NOMO-1 (cell line): ENCODE measurements around the gene SOD3.

Experiments
- DNase-seq, 2 experiments: peaks; one replicate each; lab custom pipeline; 2025; ENCODE audit not compliant: unreplicated experiment in 2 of 2; lab: John Stamatoyannopoulos, UW

SOD3 gene

DNA sequence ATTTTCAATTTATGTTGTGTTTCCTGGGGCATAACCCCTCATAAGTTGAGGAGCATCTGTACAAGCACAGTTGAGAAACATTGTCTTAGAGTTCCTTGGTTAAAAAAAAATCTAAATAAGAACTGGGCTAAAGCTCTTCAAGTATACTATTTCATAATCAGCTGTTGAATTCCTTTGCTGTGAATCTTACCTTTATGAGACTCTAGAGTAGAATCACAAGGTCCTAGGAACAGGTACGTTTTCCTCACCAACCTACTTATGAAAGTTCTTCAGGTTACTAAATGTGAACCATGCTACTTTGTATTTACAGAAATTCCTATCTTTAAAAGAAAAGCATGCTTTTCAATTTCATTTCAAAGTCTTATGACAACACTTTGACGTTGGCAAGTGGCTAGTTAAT lies 20.9 kb upstream of the SOD3 start:
- no peak for DNase-seq

- DNase-seq: peak; percentile 19 to 67
Observed at GRCh38 chr4:24775032-24775605, 20.3 kb upstream of the SOD3 start.

- DNase-seq: no peak
Observed at GRCh38 chr4:24775750-24776149, 19.6 kb upstream of the SOD3 start.

DNA sequence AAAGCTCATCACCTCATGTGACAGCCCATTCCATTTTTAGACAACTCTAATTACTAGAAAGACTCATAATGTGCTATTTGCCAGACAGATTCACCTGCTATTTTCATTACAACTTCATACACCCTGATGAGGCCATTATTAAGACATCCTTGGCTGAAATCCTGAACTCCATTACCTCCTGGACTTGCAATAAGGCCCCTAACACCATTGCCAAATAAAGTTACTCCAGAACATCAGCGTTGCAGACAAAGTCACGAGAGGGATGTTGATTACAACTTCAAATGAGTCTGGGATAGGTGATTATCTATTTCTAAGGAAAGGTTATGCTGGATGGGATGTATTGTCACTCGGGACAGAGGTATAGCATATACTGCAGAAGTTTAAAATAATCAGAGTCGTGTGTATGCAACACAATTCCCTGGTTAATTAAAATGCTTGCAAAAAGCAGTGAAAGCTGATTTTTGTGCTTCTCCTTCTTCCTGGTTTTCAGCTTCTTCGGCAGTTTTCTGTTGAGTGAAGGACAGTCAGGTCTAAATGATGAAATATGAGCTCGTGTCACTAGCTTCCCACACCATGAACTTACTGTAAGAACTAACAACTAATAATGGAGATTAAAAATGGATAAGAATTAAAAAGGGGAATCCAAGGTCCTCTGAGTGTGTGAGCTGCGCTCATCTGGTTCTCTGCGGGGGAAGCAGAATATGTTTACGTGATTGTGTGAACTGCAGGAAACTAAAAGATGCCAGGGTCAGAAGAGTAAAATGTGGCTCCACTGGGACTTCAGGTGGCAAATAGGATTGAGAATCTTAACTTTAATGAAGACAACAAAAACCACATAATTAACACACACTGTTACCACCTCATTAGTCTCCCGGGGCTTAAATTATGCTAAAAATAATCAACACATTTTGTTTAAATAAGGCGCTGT lies 17.6 kb upstream of the SOD3 start:
- DNase-seq: peak in 1 of 2 experiments; percentile 32

GRCh38 chr4:24778464-24779225 lies 16.7 kb upstream of the SOD3 start:
- peak; percentile 41 to 50 for DNase-seq

- peak; percentile 2 to 14 for DNase-seq
Observed at GRCh38 chr4:24780936-24781495, 14.4 kb upstream of the SOD3 start.

DNA sequence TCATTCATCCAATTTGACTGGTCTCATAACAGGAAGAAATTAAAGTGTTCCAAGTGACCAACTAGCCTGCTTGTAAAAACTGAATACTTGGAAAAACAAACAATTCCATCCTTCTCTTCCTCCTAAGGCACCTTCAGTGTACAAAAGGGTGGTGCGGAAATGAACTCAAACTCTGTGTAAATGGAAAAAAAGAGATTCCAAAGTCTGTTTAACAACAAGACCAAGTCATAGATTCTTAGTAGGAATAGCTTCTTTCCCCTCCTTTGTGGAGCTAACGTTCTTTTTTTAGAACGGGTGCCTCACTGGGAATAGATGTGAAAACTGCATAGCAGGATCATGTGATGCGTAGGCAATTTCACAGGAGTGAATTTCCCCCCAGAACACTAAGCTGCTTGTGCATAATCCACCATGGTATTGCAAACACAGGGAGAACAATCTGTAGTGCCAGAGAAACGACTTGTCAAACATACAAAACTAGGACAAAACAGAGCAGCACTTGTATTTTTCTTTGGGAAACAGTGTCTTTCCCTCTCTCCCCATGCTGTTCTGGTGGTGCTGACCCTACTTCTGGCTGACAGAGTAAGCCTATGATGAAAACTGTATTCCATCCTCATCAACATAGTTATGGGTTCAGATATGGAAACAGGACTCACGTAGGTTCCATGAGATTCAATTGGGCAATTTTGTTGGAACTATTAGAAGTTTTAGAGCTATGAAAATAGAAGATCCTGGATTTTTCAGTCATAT lies 13.2 kb upstream of the SOD3 start:
- no peak for DNase-seq

DNA sequence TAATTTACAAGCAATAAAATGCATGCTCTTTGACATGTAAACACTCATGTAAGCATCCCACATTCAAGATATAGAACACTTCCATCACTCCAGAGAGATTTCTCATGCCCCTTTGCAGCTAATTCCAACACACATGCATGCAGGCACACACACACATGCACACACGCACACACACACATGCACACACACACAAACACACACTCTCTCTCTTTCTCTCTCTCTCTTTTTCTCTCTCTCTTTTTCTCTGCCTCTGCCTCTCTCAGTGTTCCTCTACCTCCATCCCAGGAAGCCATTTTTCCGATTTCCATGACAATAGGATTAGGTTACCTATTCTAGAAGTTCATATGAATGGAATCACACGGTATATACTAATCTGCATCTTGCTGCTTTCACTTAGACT lies 11.9 kb upstream of the SOD3 start:
- DNase-seq: no peak

GRCh38 chr4:24791043-24791442 lies 4.3 kb upstream of the SOD3 start:
- DNase-seq: no peak

- DNase-seq: no peak
Observed at GRCh38 chr4:24792552-24792951, 2.8 kb upstream of the SOD3 start.

- DNase-seq: peak in 1 of 2 experiments; percentile 39
Observed at GRCh38 chr4:24793219-24794005, 2.0 kb upstream of the SOD3 start.

DNA sequence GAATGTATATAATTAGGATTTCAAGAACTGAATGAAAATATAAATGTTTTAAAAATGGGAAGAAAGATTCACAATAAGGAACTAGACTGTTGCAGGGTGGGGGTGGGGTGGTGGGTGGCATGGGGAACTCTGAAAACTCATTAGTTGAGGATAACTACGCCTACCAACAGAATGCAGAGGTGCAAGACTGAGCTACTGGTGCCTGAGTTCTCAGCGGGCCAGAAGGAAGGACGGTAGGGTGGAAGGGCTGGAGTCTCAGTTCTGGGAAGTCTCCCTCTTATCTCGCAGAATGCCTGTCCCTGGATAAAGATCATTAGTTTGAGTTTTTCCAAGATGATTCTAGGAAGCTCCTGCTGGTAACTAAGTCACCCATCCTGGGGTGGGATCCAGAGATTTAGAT lies 1.3 kb upstream of the SOD3 start:
- peak; percentile 39 to 59 for DNase-seq

GRCh38 chr4:24794480-24794879 lies 893 bp upstream of the SOD3 start:
- DNase-seq: no peak

DNA sequence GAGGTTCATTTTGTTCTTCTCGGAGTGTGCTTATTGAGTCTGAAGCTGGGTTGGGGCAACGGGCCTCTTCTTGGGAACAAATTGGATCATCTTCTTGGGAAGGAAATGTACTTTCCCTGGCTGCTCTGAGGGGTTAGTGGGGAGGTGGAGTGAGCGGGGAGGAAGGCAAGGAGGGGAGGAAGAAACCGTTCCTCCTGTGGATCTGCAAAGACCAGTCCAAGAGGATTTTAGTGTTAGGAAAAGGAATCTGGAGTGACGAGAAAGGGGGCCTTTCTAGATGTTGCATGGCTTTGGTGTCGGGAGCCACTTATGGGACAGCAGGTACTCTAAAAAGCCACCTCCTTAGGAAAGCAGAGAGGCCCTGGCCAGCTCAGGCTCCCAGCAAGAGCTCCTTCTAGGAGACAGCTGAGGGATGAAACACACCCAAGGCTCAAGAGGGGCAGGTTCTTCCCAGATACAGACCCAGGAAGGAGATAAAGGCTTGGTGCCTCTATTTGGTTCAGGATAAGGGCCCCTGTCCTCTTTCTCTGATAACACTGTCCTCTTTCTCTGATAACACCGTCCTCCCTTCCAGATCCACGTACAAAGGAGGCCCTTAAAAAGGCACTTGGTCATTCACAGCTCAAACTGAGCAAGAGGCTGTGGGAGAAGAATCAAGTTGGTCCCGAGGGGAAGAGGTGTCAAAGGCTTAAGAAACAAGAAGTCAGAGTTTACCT lies 451 bp downstream of the SOD3 start:
- DNase-seq: no peak

DNA sequence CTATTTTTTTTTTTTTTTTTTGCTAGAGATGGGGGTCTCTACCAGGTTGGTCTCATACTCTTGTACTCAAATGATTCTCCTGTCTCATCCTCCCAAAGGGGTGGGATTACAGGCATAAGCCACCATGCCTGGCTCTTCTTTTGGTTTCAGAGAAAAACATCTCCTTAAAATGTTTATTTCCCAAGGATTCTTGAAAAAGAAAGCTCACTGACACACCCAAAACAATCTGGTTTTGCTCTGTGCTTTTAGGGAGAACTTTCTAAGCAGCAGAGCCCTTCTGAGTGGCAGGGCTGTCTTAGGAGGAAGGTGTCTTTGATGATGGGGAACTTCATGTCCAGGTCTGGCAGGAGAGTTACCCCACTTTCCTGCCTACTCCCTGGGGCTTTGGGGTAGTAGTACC lies 1.2 kb downstream of the SOD3 start:
- no peak for DNase-seq

- no peak for DNase-seq
Observed at GRCh38 chr4:24798036-24798610, 2.8 kb downstream of the SOD3 start.

- no peak for DNase-seq
Observed at GRCh38 chr4:24799196-24799543, 3.8 kb downstream of the SOD3 start.

DNA sequence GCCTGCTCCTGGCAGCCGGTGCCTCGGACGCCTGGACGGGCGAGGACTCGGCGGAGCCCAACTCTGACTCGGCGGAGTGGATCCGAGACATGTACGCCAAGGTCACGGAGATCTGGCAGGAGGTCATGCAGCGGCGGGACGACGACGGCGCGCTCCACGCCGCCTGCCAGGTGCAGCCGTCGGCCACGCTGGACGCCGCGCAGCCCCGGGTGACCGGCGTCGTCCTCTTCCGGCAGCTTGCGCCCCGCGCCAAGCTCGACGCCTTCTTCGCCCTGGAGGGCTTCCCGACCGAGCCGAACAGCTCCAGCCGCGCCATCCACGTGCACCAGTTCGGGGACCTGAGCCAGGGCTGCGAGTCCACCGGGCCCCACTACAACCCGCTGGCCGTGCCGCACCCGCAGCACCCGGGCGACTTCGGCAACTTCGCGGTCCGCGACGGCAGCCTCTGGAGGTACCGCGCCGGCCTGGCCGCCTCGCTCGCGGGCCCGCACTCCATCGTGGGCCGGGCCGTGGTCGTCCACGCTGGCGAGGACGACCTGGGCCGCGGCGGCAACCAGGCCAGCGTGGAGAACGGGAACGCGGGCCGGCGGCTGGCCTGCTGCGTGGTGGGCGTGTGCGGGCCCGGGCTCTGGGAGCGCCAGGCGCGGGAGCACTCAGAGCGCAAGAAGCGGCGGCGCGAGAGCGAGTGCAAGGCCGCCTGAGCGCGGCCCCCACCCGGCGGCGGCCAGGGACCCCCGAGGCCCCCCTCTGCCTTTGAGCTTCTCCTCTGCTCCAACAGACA lies 4.4 kb downstream of the SOD3 start:
- DNase-seq: no peak
